ENCODE results near the gene EIF3L.

Gene EIF3L

GRCh38 chr22:37906364-37907008 is 57.3 kb downstream of the EIF3L start:
- DNase-seq: no peak

- DNase-seq: no peak
Measured at GRCh38 chr22:37907036-37907954, 58.1 kb downstream of the EIF3L start.

- no peak for DNase-seq
Measured at GRCh38 chr22:37909766-37910165, 60.5 kb downstream of the EIF3L start.

- DNase-seq: no peak
Measured at GRCh38 chr22:37910890-37911672, 61.9 kb downstream of the EIF3L start.

- DNase-seq: no peak
Measured at GRCh38 chr22:37911697-37912096, 62.5 kb downstream of the EIF3L start.

- DNase-seq: no peak
Measured at GRCh38 chr22:37912171-37912570, 63.0 kb downstream of the EIF3L start.

- DNase-seq: no peak
Measured at GRCh38 chr22:37913233-37913721, 64.1 kb downstream of the EIF3L start.

GRCh38 chr22:37916311-37916710 is 67.1 kb downstream of the EIF3L start:
- no peak for DNase-seq

- no peak for DNase-seq
Measured at GRCh38 chr22:37917874-37918548, 68.8 kb downstream of the EIF3L start.

GRCh38 chr22:37918580-37919270 is 69.5 kb downstream of the EIF3L start:
- DNase-seq: no peak

- no peak for DNase-seq
Measured at GRCh38 chr22:37920126-37920525, 70.9 kb downstream of the EIF3L start.

- no peak for DNase-seq
Measured at GRCh38 chr22:37922191-37922590, 73.0 kb downstream of the EIF3L start.

GRCh38 chr22:37923927-37924326 is 74.7 kb downstream of the EIF3L start:
- DNase-seq: no peak

GRCh38 chr22:37924386-37925065 is 75.3 kb downstream of the EIF3L start:
- DNase-seq: no peak

- DNase-seq: no peak
Measured at GRCh38 chr22:37925330-37925729, 76.1 kb downstream of the EIF3L start.

GRCh38 chr22:37925767-37926166 is 76.5 kb downstream of the EIF3L start:
- DNase-seq: no peak

GRCh38 chr22:37926358-37926757 is 77.1 kb downstream of the EIF3L start:
- no peak for DNase-seq

GRCh38 chr22:37926771-37927636 is 77.8 kb downstream of the EIF3L start:
- DNase-seq: no peak

GRCh38 chr22:37927637-37927936 is 78.4 kb downstream of the EIF3L start:
- no peak for DNase-seq

- no peak for DNase-seq
Measured at GRCh38 chr22:37929390-37929789, 80.2 kb downstream of the EIF3L start.
